Non-pigmented ciliary epithelial cell (primary cell): ENCODE measurements around the gene MAPK7.

Source experiments
- DNase-seq: peaks from one replicate; pipeline ENCODE4 v3.0.0-alpha.2; 2010; ENCODE audit warnings: low read depth

MAPK7 gene

DNA sequence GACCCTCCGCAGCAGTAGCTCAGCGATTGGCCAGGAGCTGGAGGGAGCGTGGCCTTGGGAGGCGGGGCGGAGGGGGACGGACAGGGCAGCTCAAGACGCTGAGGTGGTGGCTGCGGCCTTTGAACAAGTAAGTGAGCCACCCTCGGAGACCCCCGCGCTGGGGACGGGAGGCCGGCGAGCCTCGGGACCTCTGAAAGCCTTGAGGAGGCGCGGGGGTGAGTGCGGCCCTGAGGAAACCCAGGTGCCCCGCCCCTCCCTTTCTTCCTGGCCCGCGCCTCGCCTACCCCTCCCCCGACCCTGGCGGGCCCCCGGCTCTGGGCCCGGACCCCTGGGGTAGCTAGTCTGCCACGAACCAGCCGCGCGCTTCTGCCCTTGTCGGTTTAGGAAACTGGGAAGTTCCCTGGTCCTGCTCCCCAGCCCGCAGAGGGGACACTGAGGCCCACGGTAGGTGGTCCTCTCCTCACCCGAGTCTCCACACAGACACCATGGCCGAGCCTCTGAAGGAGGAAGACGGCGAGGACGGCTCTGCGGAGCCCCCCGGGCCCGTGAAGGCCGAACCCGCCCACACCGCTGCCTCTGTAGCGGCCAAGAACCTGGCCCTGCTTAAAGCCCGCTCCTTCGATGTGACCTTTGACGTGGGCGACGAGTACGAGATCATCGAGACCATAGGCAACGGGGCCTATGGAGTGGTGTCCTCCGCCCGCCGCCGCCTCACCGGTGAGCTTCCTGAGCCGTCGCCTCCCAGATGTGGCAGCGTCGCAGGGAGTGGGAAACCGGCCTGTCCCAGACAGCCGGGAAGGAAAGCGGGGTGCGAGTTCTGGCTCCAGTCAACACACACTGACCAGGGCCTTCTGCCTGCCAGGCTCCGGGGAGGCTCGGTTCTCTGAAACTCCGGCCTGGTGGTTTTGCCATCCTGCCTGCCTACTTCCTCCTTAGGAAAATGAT, at the start of gene MAPK7:
MAPK7 (plus strand) TSS at position 83 of the 945 bp plus-strand sequence; CDS start at position 486, 403 bp downstream.
- no peak for DNase-seq

DNA sequence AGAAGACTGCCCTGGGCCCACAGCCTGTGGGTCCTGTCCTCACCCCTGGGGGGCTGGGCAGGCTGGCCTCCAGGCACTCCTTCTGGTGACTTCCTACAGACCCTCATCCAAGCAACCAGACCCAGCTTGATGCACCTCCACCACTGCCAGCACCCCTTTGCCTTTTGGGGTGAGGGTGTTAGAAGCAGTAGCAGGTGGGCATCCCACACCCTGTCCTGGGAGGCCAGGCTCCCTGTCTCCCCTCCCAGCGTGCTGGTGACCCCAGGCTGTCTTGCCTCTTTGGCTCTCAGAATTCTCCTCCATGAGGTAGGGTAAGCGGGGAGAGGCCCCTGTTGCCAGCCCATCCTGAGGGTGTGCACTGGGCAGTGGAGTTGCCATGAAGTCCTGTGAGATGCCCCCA, 49.2 kb upstream of the MAPK7 start:
- no peak for DNase-seq

DNA sequence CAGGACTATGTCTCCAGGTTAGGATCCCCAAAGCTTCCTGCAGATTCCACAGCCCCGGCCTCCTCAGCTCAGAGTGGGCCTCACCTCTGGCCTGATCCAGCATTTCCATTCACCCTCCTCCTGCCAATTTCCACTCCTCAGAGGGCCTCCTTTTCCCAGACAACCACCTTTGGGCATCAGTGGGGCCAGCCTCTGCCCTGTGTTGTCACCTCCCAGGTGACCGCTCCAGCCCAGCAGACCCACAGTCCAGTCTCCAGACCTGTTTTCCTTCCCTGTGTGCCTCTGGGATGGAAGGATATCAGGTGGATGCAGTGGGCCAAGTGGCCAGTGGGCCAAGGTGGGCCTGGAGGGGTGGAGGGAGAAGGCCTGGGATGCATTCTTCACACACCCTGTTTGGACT, 48.5 kb upstream of the MAPK7 start:
- DNase-seq, result no peak

- no peak for DNase-seq
Observed at GRCh38 chr17:19330271-19330670, 48.0 kb upstream of the MAPK7 start.

- peak; percentile 67 for DNase-seq
Observed at GRCh38 chr17:19331134-19331533, 47.2 kb upstream of the MAPK7 start.

- no peak for DNase-seq
Observed at GRCh38 chr17:19331543-19332245, 46.6 kb upstream of the MAPK7 start.

DNA sequence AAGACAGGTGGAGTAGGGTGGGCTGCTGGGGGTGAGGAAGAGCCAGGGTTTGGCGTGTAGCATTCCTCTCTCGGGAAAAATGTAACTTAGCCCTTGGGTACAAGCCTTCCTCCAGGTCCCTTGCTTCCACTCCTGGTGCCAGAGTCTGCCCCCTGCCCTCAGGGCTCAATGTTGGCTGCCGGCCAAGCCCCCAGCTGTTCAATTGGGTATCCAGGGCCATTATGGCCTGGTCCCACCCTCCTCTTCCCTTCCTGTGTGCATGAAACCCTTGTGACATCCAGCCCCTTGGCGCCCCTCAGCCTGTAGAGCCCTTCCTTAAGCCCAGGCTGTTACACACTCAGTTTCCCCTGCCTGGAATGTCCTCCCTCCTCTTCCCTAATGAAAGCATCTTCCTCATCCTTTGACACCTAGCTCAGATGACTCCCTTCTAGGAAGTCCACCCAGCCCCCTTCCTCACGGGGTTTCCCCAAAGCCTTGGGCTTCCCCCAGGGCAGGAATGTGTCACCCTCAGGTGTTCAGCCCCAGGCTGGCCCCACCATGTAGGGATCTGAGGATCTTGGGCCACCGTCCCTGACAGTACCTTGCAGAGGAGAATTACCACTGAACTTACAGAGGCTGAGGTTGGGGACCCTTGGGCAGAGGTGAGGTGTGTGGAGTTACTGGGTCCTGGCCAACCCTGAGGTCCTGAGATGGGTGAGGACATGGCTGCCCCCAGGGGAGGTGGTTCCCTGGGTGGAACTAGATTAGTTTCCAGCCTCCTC, 45.7 kb upstream of the MAPK7 start:
- no peak for DNase-seq

DNA sequence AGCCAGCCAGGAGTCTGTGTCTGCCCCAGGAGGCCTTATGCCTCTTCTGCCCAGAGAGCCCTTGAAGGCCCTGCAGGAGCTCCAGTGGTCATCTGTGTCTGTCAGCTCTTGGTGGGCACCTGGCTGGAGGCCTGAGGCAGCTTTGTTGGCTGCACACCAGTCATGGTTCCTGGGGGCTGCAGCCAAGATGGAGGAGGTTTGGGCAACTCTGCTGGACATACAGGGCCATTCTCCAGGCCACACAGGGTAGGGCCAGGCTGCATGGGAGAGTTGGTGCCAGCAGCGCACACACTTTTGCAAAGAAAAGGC, 45.2 kb upstream of the MAPK7 start:
- DNase-seq, result no peak

DNA sequence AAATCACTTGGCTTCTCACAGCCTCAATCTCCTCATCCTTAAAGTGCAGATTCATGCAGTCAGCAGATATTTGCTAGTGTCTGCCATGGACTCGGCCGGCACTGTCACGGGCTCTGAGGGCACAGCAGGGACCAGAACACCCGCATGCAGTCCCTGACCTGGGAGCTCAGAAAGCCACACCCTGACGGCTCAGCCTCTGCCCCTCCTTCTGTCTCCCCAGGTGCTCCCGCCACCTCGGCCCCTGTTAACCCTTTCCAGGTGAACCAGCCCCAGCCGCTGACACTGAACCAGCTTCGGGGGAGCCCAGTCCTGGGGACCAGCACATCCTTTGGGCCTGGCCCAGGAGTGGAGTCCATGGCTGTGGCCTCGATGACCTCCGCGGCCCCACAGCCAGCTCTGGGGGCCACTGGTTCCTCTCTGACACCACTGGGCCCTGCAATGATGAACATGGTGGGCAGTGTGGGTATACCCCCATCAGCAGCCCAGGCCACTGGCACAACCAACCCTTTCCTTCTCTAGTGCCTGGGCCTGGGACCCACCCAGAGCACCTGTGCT, 44.5 kb upstream of the MAPK7 start:
- DNase-seq, result no peak

DNA sequence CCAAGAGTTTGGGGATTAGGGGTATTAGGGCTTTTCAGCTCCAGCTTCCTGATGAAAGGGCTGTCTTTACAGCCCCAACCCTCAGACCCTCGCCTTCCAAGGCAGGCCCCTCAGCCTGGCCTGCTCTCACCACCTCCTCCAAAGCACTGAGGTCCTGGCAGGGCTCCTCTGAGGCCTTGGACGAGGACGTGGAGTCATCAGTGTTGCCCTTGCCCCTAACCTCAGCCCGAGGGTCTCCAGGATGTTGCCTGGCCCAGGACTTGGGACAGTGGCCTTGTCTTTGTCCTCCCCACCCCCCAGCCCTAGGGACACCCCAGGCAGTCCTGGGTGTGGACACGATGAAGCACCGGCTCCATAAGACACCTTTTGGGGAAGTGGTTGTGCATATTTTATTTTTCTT, 44.0 kb upstream of the MAPK7 start:
- DNase-seq, result no peak

DNA sequence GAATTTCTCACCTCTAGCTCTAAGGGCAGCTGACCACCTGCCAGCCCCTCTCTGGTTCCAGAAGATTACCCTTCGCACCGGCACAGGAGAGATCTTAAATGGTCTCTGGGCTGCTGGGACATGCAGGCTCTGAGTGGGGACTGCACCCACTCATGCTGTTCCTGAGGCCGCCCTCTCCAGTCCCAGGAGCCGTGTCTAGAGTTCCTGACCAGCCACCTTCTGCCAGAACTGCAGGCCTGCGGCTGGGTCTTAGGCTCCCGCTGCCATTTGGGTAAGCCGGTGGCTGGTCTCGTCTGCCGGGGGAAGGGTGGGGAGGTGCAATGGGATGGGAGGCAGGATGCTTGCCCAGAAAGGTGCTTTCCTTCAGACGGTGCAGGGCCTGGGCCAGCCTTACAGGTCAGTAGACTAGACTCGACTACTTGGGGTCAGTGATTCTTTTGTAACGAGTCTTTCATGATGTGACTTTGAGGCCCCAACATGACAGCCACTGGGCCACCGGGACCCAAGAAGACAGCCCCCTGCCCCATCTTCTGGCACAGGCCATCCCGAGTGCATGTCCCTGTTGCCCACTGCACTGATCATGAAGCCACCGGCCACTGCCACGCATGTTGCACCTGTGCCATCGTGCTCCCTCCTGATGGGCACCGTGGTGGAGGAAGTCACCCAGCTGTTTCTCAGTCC, 42.2 kb upstream of the MAPK7 start:
- no peak for DNase-seq

GRCh38 chr17:19336938-19337711, 41.2 kb upstream of the MAPK7 start:
- no peak for DNase-seq

GRCh38 chr17:19337712-19338023, 40.6 kb upstream of the MAPK7 start:
- no peak for DNase-seq

- no peak for DNase-seq
Observed at GRCh38 chr17:19338031-19338990, 40.0 kb upstream of the MAPK7 start.

- no peak for DNase-seq
Observed at GRCh38 chr17:19339341-19339815, 38.9 kb upstream of the MAPK7 start.

- no peak for DNase-seq
Observed at GRCh38 chr17:19341211-19341631, 37.1 kb upstream of the MAPK7 start.

- no peak for DNase-seq
Observed at GRCh38 chr17:19341641-19342610, 36.4 kb upstream of the MAPK7 start.

GRCh38 chr17:19342611-19343255, 35.6 kb upstream of the MAPK7 start:
- no peak for DNase-seq
